ENCODE results near the gene TP53BP2. TPM values are rescaled to one million over a fixed set of nuclear protein-coding genes. Genes with fewer than 3 reads are reported as not detected.

The TP53BP2 gene
- total RNA-seq, 4 donors from 2014 or later, result 18.9 to 56.5 (median 34.7) TPM

GRCh38 chr1:223847781-223848345 lies 2.1 kb upstream of the TP53BP2 start:
- TF ChIP-seq CTCF (IDR thresholded peaks at IDR 0.05; ENCODE audit: low read depth), result no peak

- TF ChIP-seq CTCF (IDR thresholded peaks at IDR 0.05; ENCODE audit: low read depth), result no peak
Measured at GRCh38 chr1:223845037-223845809, 524 bp downstream of the TP53BP2 start.

- TF ChIP-seq CTCF (IDR thresholded peaks at IDR 0.05; ENCODE audit: low read depth), result no peak
Measured at GRCh38 chr1:223844787-223845036, 1.0 kb downstream of the TP53BP2 start.

- TF ChIP-seq CTCF (IDR thresholded peaks at IDR 0.05; ENCODE audit: low read depth), result no peak
Measured at GRCh38 chr1:223843934-223844786, 1.6 kb downstream of the TP53BP2 start.

- TF ChIP-seq CTCF (IDR thresholded peaks at IDR 0.05; ENCODE audit: low read depth), result no peak
Measured at GRCh38 chr1:223842784-223843183, 3.0 kb downstream of the TP53BP2 start.

GRCh38 chr1:223840254-223840653 lies 5.5 kb downstream of the TP53BP2 start:
- TF ChIP-seq CTCF (IDR thresholded peaks at IDR 0.05; ENCODE audit: low read depth), result no peak
